ENCODE measurements around the gene IDH3G.

IDH3G gene

DNA sequence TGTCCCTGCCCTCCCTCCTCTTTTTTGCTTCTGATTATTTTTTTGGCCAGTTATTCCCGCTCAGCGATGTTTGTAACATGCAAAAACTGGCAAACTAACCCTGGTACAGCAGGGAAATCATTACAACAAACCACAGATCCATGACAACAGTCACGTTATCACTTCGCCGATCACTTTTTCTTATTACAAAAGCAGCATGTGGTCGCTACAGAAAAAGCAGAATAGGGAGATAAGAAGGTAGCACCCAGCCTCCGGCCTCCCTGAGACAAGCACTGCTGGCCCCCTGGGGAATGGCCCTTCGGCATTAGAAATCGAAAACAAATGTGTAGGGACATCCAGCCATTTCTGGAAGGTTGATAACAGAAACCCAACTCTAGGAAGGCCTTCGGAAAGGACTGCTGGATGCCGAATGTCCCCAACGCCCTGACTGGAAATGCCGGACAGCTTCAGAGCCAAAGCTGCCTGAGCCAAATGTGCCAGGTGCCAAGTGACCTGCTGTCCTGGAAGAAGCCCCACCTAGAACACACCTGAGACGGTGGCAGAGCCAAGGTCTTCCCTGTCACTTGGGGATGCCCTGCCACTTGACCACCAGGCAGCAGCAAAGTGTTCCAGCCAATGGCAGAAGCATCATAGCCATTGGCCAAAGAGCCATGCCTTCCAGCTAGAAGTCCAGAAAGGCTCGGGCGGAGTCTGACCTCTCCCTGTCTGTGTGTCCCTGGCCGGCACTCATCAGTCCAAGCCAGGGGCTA is 2.9 kb downstream of the IDH3G start:
- DNase-seq (ENCODE audit: low read depth in 2 of 2), result no peak

DNA sequence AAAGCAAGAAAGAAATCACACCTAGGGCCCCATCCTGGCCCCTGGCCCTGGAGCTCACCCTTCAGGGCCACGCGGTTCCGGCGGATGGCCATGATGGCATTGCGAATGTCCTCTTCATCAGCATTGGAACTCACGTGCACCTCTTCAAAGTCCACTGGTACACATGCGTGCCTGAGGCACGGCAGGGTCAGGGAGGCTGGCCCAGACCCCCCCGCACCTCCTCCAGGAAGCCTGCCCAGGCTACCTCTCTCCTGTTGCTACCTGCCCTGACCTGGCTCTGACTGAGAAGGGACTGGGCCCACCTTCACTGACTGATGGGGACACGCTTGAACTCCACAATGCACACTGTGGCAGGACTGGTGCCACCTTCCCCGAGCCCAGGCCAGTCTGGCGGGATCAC is 4.5 kb downstream of the IDH3G start:
- DNase-seq (ENCODE audit: low read depth in 2 of 2), result no peak

DNA sequence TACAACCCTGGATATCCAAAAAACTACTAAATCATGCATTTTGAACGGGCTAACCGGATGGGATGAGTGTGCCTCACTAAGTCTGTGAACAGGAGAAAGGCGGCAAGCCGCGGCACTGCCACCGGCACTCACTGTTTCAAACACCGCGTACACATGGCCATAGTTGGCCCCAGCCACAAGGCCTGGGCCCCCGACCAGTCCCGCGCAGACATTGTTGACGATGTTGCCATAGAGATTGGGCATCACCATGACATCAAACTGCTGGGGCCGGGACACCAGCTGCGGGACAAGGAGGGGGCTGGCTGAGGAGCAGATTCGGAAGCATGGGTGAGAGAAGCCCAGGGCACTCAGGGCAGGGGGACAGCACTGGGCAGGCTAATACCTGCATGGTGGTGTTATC is 7.5 kb downstream of the IDH3G start:
- no peak for DNase-seq (ENCODE audit: low read depth in 2 of 2)

DNA sequence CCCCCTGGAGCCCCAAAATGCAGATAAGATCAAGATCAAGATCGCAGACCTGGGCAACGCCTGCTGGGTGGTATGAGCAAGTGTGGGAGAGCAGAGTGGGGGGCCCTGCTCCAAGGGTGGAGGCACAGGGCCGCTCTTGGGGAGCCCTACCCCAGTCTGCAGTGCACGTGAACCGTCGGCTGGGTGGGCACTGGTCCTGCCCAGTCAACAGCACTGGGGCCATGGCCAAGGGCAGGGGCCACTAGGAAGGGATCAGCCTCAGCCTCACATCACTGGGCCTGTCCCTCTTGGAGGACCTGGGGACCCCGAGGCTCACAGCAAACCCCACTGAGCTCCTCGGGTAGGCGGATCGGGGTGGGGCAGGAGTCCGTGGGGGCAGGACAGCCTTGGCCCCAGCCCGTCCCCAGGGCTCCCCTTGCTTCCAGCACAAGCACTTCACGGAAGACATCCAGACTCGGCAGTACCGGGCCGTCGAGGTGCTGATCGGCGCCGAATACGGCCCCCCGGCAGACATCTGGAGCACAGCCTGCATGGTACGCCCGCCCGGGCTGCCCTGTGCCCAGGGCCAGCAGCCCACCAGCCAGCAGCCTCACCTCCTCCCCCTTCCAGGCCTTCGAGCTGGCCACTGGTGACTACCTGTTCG is 9.7 kb downstream of the IDH3G start:
- DNase-seq (ENCODE audit: low read depth in 2 of 2), result no peak

DNA sequence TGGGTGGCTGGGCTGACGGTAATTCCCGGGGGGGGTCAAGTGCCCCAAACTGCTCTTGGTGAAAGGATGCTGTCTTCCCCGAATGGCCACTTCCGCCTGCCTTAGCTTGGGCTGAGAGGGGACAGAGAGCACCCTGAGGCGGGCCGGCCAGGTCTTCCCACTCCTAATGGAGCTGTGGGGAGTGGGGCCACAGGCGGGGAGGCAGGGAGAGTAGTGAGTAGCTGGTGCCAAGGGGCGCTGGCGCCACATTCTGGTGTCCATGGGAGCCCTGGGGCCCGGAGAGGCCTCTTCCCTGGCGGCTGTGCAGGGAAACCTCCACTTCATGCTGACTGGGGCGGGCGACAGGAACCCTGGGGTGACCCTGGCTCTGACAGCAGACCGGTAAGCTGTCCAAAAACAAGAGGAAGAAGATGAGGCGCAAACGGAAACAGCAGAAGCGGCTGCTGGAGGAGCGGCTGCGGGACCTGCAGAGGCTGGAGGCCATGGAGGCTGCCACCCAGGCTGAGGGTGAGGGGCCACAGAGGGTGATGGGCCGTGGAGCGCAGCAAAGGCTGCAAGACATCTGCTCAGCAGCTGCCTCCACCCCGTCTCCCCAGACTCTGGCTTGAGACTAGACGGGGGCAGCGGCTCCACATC is 10.7 kb downstream of the IDH3G start:
- no peak for DNase-seq (ENCODE audit: low read depth in 2 of 2)

DNA sequence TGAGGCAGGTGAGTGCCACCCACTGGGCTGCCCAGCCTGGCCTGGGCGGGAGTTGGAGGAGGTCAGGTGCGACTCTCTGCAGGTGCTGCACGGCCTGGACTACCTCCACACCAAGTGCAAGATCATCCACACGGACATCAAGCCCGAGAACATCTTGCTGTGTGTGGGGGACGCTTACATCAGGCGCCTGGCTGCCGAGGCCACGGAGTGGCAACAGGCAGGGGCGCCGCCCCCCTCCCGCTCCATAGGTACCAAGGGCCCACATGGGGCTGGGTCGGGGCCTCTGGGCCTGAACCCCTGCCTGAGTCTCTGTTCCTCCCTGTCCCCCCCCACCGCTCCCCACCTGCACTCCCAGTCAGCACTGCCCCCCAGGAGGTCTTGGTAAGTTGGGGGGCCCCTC is 11.3 kb downstream of the IDH3G start:
- no peak for DNase-seq (ENCODE audit: low read depth in 2 of 2)

- no peak for DNase-seq (ENCODE audit: low read depth in 2 of 2)
These were observed 11.9 kb downstream of the IDH3G start for GRCh38 chrX:153782313-153782712.

- no peak for DNase-seq (ENCODE audit: low read depth in 2 of 2)
These were observed 12.6 kb downstream of the IDH3G start for GRCh38 chrX:153781428-153782047.

GRCh38 chrX:153780678-153781427 is 13.3 kb downstream of the IDH3G start, which contains the start of gene SRPK3:
Gene SRPK3 (plus strand): TSS chrX:153781041. CDS start chrX:153781087, 46 bp downstream.
- no peak for DNase-seq (ENCODE audit: low read depth in 2 of 2)

DNA sequence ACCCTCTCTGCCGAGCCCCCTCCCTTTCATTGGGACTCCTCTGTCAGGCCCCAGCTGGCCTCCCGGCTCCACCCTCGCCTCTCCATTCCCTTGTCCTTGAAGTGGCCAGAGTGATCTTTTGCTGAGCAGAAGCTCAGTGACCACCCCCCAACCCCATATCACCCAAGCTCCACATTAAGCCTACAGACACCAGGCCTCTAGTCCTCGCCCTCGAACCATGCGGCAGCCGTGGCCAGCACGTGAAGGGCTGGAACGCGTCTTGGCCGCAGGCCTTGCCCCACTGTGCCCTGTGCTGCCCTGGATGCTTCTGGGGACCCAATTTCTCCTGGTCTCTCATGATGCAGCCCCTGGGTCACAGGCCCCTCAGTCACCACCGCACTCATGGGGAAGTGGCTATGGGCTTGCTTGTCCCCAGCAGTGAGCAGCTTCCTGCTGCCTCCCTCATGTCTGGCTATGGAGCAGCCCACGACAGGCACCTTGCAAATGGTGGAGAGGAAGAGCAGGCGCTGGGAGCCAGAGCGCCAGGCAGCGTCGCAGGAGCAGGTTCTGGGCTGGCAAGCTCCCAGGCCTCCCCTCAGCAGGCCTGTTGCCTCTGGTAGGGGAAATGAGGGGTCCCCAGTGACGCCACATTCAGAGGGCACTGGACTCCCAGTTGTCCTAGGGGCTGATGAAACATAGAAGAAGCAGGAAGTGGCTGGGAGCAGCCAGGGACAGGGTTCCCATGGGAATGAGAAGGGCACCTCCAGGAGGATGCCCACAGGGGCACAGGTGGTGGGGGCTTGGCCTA is 14.1 kb downstream of the IDH3G start:
- DNase-seq (ENCODE audit: low read depth in 2 of 2), result no peak

GRCh38 chrX:153778684-153779101 is 15.5 kb downstream of the IDH3G start:
- DNase-seq (ENCODE audit: low read depth in 2 of 2), result no peak

DNA sequence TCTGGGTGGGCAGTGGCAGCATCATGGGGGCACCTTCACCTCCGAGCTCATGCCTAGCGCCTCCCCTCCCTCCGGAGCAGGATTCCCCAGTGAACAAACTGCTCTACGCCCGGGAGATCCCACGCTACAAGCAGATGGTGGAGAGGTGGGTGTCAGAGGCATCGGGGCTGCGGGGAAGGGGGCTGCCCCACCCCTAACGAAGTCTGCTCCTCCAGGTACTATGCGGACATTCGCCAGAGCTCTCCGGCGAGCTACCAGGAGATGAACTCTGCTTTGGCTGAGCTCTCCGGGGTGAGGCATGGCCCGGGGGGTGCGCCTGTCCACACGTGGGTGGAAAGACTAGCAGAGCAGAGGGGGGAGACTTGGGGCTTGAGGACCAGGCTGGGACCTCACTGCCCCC is 16.0 kb downstream of the IDH3G start:
- no peak for DNase-seq (ENCODE audit: low read depth in 2 of 2)

DNA sequence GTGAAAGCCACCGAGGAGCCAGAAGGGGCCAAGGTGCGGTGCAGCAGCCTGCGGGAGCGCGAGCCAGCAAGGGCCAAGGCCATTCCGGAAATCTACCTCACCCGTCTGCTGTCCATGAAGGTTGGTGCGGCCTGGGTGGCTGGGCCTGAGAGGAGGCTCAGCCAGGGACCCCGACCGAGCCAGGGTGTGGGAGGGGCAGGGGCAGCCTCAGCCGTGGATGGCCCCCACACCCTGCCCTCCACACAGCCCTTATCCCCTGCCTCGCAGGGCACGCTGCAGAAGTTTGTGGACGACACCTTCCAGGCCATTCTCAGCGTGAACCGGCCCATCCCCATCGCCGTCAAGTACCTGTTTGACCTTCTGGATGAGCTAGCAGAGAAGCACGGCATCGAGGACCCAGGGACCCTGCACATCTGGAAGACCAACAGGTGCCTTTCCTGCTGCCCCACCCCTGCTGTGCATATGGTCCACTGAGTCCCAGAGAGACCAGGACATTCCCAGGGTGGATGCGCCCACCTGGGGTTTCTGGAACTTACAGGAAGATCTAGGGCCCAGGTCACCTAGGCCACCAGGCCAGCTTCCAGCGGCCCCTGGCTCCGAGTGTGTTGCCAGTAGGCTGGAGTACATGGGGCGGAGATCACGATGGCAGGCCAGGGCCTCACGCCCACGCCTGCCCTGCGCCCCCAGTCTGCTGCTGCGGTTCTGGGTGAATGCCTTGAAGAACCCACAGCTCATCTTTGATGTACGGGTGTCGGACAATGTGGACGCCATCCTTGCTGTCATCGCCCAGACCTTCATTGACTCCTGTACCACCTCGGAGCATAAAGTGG is 16.7 kb downstream of the IDH3G start:
- no peak for DNase-seq (ENCODE audit: low read depth in 2 of 2)

- no peak for DNase-seq (ENCODE audit: low read depth in 2 of 2)
These were observed 17.5 kb downstream of the IDH3G start for GRCh38 chrX:153776611-153777045.

- no peak for DNase-seq (ENCODE audit: low read depth in 2 of 2)
These were observed 18.0 kb downstream of the IDH3G start for GRCh38 chrX:153776120-153776599.

DNA sequence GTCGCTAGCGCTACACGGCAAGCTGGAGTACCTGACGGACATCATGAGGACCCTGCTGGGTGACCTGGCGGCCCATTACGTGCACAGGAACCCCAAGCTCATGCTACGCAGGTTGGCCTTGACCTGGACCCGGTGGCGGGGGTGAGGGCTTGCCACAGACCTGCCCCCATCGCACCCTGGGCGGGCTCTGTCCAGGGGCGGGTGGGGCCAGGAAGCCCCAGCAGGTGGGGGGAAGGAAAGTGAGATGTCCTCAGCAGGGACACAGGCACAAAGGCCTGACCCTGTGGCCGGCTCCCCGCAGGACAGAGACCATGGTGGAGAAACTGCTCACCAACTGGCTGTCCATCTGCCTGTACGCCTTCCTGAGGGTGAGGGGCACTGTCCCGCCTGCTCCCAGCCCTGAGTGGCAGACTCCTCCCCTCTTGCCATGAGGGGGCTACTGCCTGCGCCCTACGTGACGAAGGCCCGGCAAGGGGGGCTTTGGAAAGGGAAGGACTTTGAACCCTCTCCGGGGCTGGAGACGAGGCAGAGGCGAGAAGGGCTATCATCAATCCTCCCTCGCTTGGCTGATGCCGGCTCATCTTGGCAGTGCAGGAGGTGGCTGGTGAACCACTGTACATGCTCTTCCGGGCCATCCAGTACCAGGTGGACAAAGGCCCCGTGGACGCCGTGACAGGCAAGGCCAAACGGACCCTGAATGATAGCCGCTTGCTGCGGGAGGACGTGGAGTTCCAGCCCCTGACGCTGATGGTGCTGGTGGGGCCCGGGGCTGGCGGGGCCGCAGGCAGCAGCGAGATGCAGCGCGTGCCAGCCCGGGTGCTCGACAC is 18.7 kb downstream of the IDH3G start:
- DNase-seq (ENCODE audit: low read depth in 2 of 2), result no peak

- DNase-seq (ENCODE audit: low read depth in 2 of 2), result no peak
These were observed 19.4 kb downstream of the IDH3G start for GRCh38 chrX:153774576-153775292.
